Skin of body (tissue), 2 donors: ENCODE data around the gene PCNA. TPM values are rescaled to one million over a fixed set of nuclear protein-coding genes. Genes with fewer than 3 reads are reported as not detected.
"Not testable (repeated sequence)": the region's sequence is repeated elsewhere in the genome, so short reads cannot be mapped to it uniquely, and the experiment has no call there.

Source experiments
- DNase-seq: peaks from one replicate; lab custom pipeline; 2025; lab: John Stamatoyannopoulos, UW
- total RNA-seq: library from RNA; depleted of rRNA; stranded (reverse); fragments of >200 nt; gene quantifications from one replicate; pipeline ENCODE4 v1.2.3, GENCODE V29; 2014

Gene PCNA
- total RNA-seq, 1 donor from 2014 or later: 56.2 TPM

GRCh38 chr20:5099909-5100308, 19.8 kb downstream of the PCNA start:
- not testable (repeated sequence) for DNase-seq

DNA sequence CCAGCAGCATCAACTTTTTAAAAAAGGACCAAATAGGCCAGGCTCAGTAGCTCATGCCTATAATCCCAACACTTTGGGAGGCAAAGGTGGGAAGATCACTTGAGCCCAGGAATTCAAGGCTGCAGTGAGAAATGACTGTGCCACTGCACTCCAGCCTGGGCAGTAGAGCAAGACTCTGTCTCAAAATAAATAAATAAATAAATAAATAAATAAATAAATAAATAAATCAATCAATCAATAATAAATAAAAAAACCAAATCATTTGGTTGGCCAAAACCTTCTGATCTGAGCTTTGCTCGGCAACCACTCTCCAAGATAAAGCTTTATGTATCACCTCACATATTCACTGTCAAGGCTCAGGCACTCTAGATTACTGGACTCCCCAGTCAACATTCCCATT, 20.7 kb downstream of the PCNA start:
- DNase-seq: not testable (repeated sequence)

DNA sequence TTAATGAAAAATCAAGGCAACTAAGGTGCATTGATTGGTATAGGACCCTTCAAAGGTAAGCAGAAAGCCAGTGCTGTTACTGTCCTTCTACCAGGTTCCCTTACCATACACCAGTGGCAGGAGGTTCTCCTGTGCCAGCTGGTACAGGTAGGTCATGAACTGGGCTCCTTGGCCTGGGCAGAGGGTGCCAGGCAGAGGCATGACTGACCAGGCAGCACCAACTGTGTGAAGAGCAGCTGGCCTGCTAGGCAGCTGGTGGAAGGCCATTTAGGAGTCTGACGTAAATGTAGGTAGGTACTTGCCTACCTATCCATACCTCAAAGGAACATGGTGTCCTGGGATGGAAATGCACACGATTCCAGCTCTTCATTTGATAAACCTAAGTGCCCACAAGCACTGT, 23.3 kb downstream of the PCNA start:
- DNase-seq: no peak

- DNase-seq: no peak
Measured at GRCh38 chr20:5095931-5096330, 23.8 kb downstream of the PCNA start.

DNA sequence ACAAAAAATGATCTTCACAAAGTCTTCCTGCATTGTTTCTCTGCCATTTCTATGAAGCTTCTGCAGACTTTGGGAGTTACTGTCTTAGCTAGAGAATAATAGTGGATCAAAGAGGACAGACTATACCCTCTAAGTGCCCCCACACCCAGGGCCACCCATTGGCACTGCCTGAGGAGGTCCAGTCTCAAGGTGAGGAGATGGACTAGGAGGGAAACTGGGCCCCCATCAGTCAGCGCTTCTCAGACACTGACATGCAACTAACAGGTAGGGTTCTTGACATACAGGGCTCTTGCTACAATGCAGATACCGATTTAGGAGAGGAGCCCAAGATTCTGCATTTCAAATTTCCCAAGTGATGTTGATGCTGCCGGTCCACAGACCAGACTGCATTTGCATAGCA, 24.3 kb downstream of the PCNA start:
- DNase-seq: no peak

DNA sequence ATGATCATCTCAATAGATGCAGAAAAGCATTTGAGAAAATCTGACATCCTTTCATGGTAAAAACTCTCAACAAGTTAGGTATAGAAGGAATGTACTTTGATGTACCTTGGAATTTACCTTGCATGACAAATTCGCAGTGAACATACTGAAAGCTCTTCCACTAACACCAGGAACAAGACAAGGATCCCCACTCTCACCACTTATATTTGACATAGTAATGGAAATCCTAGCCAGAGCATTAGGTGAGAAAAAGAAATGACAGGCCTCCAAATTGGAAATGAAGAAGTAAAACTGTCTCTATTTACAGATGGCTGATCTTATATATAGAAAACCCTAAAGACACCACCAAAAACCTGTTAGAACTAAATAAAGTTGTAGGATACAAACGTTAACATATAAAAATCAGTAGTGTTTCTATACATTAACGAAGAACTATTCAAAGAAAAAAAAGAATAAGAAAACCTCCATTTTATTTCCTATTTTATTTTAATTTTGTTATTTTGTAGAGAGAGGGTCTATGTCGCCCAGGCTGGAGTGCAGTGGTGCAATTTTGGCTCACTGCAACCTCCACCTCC, 26.9 kb downstream of the PCNA start:
- no peak for DNase-seq

DNA sequence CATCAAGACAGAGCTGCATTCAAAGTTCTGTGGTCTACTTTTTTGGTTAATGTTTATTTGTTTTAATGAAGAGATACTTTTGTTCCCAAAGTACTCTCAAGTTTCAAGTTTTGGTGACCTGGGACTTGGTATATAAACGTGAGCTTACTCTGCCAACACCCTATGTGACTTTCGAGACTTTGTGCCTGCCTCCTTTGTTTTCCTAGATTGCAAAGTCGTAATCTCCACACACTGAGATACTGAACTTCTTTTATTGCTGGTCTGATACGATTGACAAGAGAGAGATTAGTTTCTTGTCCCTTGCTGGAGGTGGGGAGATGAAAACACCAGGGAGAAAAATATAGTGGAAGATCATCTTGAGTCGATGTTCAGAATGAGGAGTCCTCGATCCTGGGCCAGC, 27.9 kb downstream of the PCNA start:
- no peak for DNase-seq

DNA sequence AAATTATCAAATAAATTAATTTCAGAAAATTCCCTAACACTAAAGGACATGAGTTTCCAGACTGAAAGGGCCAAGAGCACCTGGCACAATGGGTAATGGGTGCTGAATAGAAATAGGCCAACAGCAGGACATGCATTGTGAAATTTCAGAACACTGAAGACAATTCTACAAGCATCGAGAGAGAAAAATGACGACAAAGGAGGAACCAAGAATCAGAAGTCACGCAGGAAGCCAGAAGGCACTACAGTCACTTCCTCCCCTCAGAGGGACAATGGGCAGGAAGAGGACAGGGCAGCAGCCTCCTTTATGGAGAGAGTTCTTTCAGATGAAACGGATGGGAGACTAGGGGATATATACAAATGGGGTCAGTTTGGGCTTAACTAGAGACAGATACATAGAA, 29.6 kb downstream of the PCNA start:
- no peak for DNase-seq

- DNase-seq: no peak
Measured at GRCh38 chr20:5088688-5089087, 31.1 kb downstream of the PCNA start.

DNA sequence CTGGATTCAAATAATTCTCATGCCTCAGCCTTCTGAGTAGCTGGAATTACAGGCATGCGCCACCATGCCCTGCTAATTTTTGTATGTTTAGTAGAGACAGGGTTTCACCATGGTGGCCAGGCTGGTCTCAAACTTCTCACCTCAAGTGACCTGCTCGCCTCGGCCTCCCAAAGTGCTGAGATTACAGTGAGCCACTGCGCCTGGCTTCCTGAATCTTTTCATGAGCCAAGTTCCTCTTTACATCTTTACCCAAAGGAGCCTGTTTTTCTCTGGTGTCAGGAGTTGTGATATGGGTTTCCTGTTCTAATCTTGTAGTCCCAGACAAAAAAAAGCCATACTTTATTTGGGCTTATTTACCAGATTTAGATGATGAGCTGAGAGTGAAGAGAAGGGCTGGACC, 34.4 kb downstream of the PCNA start:
- no peak for DNase-seq

- DNase-seq: no peak
Measured at GRCh38 chr20:5080384-5080877, 39.3 kb downstream of the PCNA start.

DNA sequence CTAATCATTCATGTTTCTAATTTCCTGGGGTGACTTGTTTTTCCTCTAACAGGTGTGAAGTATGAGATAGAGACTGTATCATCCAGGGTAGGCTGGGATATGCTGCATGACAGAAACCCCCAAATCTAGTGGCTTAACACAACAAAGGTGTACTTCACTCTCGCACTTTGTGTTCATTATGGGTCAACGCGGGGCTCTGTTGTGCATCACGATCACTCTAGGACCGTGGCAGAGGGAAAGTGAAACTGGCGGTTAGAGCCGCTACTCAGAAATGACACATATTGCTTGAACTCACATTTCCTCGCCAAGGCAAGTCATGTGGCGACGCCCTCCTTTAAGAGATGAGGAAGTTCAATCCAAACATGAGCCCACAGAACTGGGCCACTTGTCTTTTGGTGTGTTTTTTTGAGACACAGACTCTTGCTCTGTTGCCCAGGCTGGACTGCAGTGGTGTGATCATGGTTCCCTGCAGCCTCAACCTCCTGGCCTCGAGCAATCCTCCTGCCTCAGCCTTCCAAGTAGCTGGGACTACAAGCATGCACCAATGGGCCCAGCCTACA, 41.3 kb downstream of the PCNA start:
- DNase-seq: no peak

GRCh38 chr20:5077761-5078387, 41.9 kb downstream of the PCNA start:
- no peak for DNase-seq

- not testable (repeated sequence) for DNase-seq
Measured at GRCh38 chr20:5076913-5077312, 42.8 kb downstream of the PCNA start.

DNA sequence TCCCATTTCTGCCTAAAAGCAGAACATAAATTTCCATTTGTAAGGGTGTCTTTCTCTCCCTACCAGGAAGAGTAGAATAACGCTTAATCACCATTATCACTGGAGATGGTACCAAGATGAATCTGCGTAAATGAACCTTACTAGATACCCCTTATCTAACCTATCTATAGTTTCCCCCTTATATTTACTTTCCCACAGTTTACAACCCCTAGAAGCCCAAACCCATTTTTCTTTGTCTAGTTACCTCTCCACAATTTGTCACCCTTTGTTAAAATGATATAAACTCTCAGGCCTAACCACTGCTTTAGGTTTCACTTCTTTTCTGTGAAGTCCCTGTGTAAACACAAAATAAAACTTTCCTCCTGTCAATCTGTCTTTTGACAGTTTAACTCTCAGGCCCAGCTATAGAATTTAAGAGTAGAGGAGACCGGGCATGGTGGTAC, 45.5 kb downstream of the PCNA start:
- DNase-seq: no peak

DNA sequence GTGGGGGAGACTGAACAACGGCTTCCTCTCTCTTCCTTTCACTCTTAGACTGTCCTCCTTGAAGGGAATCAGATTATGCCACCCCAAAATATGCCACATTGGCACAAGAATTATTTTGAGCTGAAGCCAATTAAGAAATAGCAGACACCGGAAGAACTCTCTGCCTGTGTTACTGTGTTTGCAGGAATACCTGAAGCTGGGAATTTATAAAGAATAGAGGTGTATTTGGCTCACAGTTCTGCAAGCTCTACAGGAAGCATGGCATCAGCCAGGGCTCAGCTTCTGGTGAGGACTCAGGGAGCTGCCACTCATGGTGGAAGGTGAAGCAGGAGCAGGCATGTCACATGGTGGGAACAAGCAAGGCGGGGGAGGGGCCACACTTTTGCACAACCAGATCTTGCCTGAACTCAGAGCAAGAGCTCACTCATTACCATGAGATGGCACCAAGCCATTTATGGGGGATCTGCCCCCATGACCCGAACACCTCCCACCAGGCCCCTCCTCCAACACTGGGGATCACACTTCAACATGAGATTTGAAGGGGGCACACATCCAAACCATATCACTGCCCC, 46.0 kb downstream of the PCNA start:
- DNase-seq: no peak

GRCh38 chr20:5072756-5073659, 46.8 kb downstream of the PCNA start:
- DNase-seq: peak; percentile 9

- not testable (repeated sequence) for DNase-seq
Measured at GRCh38 chr20:5071942-5072341, 47.8 kb downstream of the PCNA start.

DNA sequence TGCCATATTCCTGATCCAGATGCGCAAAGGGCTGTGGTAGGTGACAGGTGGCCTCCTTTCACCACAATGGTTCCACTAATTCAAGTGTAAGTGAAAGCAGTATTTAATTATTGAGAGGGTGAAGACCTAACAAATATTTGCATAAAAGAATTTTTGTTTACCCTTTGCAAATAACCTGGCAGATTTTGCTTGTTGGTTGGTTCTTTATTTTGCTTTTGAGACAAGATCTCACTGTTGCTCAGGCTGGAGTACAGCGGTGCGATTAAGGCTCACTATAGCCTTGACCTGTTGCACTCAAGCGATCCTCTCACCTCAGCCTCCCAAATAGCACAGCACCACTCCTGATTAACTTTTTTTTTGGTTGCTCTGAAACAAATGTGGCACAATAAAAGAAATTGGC, 49.2 kb downstream of the PCNA start:
- no peak for DNase-seq

GRCh38 chr20:5070081-5070480, 49.7 kb downstream of the PCNA start:
- no peak for DNase-seq

GRCh38 chr20:5069141-5069806, 50.5 kb downstream of the PCNA start:
- DNase-seq: no peak
